ENCODE measurements around the gene C17orf50.

GRCh38 chr17:35714988-35715387 lies 45.7 kb upstream of the C17orf50 start:
- TF ChIP-seq CTCF (conservative IDR thresholded peaks at IDR 0.05; ENCODE audit: low read depth, low read length): no peak
- no peak for TF ChIP-seq EZH2phosphoT487 (IDR thresholded peaks at IDR 0.05; ENCODE audit: borderline replicate concordance, low read length)

Data from PC-3 (cell line).